Measurements from ENCODE around the gene UBD.

UBD gene

GRCh38 chr6:29559524-29560287 is at the start of gene UBD:
TSS of gene UBD (minus strand) at chr6:29559732. CDS start at chr6:29559701, 31 bp downstream.
- DNase-seq (ENCODE audit: low read depth in 3 of 3), result no peak

DNA sequence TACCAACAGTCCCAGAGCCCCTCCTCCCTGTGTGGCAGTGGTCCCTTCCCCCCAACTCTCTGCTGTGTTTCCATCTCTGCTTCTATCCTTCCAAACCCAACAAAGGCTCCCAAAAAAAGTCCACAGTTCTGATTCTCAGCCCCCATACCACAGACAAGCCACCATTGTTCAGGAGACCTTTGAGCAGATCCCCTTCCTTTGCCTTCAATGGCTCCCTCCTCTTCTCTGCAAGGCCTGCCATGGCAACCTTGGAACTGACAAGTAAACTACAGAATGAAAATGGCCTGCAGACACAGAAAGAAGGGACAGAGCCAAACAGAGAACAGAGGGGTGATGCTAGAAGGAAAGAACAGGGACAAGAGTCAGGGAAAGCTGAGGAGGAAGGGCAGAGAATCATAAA is 48.6 kb upstream of the UBD start:
- DNase-seq (ENCODE audit: low read depth in 3 of 3), result no peak

GRCh38 chr6:29603930-29604329 is 44.4 kb upstream of the UBD start:
- no peak for DNase-seq (ENCODE audit: low read depth in 3 of 3)

- no peak for DNase-seq (ENCODE audit: low read depth in 3 of 3)
These were observed 43.9 kb upstream of the UBD start for GRCh38 chr6:29603456-29603855.

DNA sequence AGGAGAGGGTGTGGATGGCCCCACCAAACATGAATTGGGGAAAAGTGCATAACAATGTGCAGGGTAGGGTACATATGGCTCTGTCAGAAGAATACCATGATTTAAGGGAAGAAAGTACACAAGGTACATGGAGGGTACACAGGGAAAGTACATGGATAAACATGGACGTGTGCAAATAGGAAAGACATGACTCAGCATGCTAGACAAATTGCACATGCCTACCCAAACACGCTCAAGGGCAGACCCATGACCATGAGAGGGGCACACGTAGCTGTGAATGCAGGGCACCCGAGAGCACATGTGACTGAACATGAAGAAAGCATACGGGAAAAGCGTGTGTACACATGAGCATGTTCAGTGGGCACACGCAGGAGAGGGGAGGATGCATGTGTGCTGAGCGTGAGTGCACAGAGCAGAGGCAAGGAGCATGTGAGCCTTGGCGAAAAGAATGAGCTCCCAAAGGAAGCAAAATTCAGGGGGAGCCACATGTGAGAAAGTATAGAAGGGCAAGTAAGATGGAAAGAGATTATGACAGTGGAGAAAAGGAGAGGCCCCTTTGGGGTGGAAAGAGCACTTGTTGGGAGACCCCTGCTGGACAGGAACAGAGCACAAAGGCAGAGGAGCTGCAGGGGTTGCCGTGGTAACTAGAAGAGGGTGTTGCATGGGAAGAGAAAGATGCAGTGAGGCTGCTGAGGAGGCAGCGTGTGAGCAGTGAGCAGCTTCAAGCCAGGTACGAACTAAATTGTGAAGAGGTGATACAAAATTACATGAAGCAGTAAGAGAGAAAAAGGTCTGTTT is 43.2 kb upstream of the UBD start:
- DNase-seq (ENCODE audit: low read depth in 3 of 3), result no peak

- DNase-seq (ENCODE audit: low read depth in 3 of 3), result no peak
These were observed 38.7 kb upstream of the UBD start for GRCh38 chr6:29598172-29598747.

DNA sequence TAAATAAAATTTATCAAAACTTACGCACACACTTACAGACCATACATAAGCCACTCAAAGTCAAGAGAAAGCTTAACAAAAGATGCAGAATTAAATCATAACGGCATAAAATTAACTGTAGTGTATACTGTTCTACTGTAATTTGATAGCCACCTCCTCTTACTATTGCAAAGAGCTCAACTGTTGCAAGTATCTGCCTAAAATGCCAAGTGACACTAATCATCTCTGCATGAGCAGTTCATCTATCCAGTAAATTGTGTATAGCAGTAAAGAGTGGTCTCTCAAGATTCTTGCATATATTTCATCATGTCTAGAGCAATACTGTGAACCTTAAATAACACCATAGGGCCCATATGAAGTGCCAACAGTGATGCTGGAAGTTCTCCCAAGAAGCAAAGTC is 37.7 kb upstream of the UBD start:
- no peak for DNase-seq (ENCODE audit: low read depth in 3 of 3)

- no peak for DNase-seq (ENCODE audit: low read depth in 3 of 3)
These were observed 36.9 kb upstream of the UBD start for GRCh38 chr6:29596381-29596900.

- DNase-seq (ENCODE audit: low read depth in 3 of 3), result no peak
These were observed 33.8 kb upstream of the UBD start for GRCh38 chr6:29593199-29593855.

GRCh38 chr6:29591677-29592076 is 32.1 kb upstream of the UBD start:
- DNase-seq (ENCODE audit: low read depth in 3 of 3), result no peak

GRCh38 chr6:29590218-29590808 is 30.8 kb upstream of the UBD start:
- DNase-seq (ENCODE audit: low read depth in 3 of 3), result no peak

DNA sequence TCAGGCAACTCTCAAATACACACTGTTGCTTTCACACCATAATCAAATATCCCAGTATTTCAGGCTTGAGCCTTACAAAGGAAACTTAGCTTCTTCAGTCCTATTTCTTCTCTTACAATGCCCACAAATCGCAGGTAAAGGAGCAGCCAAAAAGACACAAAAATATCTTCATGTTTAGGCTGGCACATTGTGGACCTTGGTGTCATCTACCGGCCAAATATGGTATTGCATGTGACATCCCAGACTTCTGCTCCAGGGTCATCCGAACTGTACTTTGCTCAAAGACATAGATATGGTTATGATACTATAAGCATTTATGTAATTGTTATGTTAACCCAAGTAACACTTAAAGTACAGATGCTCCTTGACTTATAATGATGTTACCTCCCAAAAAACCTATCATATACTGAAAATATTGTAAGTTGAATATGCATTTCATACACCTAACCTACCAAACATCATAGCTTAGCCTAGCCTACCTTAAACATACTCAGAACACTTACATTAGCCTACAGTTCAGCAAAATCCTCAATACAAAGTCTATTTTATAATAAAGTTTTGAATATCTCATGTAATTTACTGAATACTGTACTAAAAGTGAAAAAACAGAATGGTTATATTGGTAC is 30.0 kb upstream of the UBD start:
- peak in 2 of 3 experiments; percentile 20 to 27 for DNase-seq (ENCODE audit: low read depth in 3 of 3)

- DNase-seq (ENCODE audit: low read depth in 3 of 3), result no peak
These were observed 25.3 kb upstream of the UBD start, which contains the start of gene OR2H2 for GRCh38 chr6:29584821-29585220. TSS of gene OR2H2 (plus strand) at chr6:29585121. CDS start at chr6:29587945, 2,824 bp downstream.

DNA sequence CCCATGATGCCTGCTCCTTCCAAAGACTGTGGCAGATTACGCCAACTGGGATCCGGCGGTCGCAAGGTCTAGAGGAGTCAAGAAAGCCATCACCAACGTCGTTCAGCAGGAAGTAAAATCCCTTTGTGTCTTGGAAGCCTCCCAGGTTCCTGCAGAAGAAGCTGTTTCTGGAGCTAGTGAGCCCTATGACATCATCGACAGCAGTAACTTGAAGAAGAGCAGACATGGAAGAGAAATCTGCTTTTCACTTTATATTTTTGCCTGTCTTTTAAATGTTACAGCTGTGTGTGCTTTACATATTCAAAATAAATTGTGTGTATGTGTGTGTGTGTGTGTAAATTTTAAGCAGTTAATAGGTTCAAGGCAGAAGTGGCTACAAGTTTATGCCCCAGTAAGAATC is 18.0 kb upstream of the UBD start:
- DNase-seq (ENCODE audit: low read depth in 3 of 3), result no peak

- no peak for DNase-seq (ENCODE audit: low read depth in 3 of 3)
These were observed 16.5 kb upstream of the UBD start for GRCh38 chr6:29576056-29576455.

- no peak for DNase-seq (ENCODE audit: low read depth in 3 of 3)
These were observed 8.5 kb upstream of the UBD start for GRCh38 chr6:29567991-29568390.

- DNase-seq (ENCODE audit: low read depth in 3 of 3), result no peak
These were observed 8.0 kb upstream of the UBD start for GRCh38 chr6:29567541-29567940.

GRCh38 chr6:29566856-29567255 is 7.3 kb upstream of the UBD start:
- no peak for DNase-seq (ENCODE audit: low read depth in 3 of 3)

GRCh38 chr6:29564875-29565274 is 5.3 kb upstream of the UBD start:
- no peak for DNase-seq (ENCODE audit: low read depth in 3 of 3)

GRCh38 chr6:29563435-29563965 is 4.0 kb upstream of the UBD start:
- DNase-seq (ENCODE audit: low read depth in 3 of 3), result no peak
